ENCODE measurements around the gene NR2F1-AS1. TPM values are rescaled to one million over a fixed set of nuclear protein-coding genes. Genes with fewer than 3 reads are reported as not detected.

The NR2F1-AS1 gene
- total RNA-seq, 6 experiments from 2014 or later = 22.9 to 26.2 (median 24.8) TPM

- H3K36me3 Mint-ChIP-seq (ENCODE audit: low read depth) = no peaks in the 10 kb centered on the region
- no peaks in the 10 kb centered on the region for H3K9me3 Mint-ChIP-seq
- H3K27me3 Mint-ChIP-seq (ENCODE audit: insufficient read depth) = peaks cover 4% of the 10 kb centered on the region; the same call in 1 of the 2 replicates
- no peak overlapping the region for H3K4me3 Mint-ChIP-seq
- TF ChIP-seq CTCF (IDR thresholded peaks at IDR 0.05) = no peak; the same call in 1 of the 2 replicates
- no peak for DNase-seq
- peaks cover 11% of the 10 kb centered on the region; the same call in 1 of the 2 replicates for H3K4me1 Mint-ChIP-seq (ENCODE audit: low read depth)
- H3K27ac Mint-ChIP-seq = no peak overlapping the region
Observed at GRCh38 chr5:93404246-93404645, 176.8 kb downstream of the NR2F1-AS1 start.

GRCh38 chr5:93403141-93403928 lies 177.7 kb downstream of the NR2F1-AS1 start:
- Mint-ChIP-seq H3K4me1 (ENCODE audit: low read depth) (0 out of 2 replicates have a peak, but pooled peaks cover 4% of the 10 kb centered on the region), H3K4me3 (no peak overlapping the region), H3K36me3 (ENCODE audit: low read depth) (no peaks in the 10 kb centered on the region), H3K9me3 (no peaks in the 10 kb centered on the region), H3K27ac (no peak overlapping the region), H3K27me3 (ENCODE audit: insufficient read depth) (peaks cover 4% of the 10 kb centered on the region; the same call in 1 of the 2 replicates)
- TF ChIP-seq CTCF (IDR thresholded peaks at IDR 0.05) = no peak
- no peak for DNase-seq

DNA sequence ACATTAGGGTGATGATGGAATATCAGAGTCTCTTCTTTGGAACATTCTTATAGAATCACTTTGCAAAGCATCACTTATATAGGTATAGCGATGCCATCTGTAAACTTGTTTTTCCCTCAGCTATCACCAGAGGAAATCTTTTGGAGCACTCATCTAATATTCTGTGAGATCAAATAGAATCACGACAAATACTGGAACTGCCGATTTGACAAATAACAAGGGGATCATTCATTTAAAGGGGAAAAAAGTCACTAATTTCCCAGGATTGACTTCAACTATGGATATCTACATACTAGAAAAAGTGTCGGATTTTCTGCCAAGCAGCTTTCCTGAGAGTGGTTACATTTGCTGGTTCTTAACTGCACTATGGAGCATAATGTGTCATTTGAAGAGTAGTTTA lies 178.6 kb downstream of the NR2F1-AS1 start:
- Mint-ChIP-seq H3K36me3 (ENCODE audit: low read depth) (no peaks in the 10 kb centered on the region), H3K27ac (no peak overlapping the region), H3K4me3 (no peak overlapping the region), H3K27me3 (ENCODE audit: insufficient read depth) (peaks cover 4% of the 10 kb centered on the region; the same call in 1 of the 2 replicates), H3K9me3 (no peaks in the 10 kb centered on the region), H3K4me1 (ENCODE audit: low read depth) (no peaks in the 10 kb centered on the region)
- TF ChIP-seq CTCF (IDR thresholded peaks at IDR 0.05) = no peak
- no peak for DNase-seq

GRCh38 chr5:93401634-93402213 lies 179.3 kb downstream of the NR2F1-AS1 start:
- Mint-ChIP-seq H3K9me3 (no peaks in the 10 kb centered on the region; the same call in 1 of the 2 replicates), H3K4me1 (ENCODE audit: low read depth) (no peaks in the 10 kb centered on the region), H3K36me3 (ENCODE audit: low read depth) (no peaks in the 10 kb centered on the region), H3K27ac (no peak overlapping the region), H3K27me3 (ENCODE audit: insufficient read depth) (peaks cover 4% of the 10 kb centered on the region; the same call in 1 of the 2 replicates), H3K4me3 (no peak overlapping the region)
- no peak for TF ChIP-seq CTCF (IDR thresholded peaks at IDR 0.05)
- DNase-seq = no peak

DNA sequence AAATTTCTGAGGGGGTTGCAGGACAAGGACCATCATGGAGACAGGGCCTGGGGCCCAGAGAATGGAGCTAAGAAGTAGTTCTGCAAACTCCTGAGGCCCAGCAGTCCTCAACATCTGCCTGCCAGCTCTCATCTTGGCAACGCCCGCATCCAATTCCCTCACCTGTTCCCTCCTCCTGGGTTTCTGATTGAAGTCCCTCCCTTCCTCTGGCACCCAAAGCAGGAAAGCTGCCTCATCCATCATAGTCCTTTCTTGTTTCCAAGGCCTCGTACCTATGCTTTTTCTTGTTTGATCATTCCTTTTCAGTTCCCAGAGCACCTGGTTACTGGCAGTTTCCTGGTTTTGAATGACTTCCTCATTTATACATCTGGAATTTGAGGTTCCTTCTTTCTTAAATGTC lies 181.3 kb downstream of the NR2F1-AS1 start:
- no peak overlapping the region for H3K27ac Mint-ChIP-seq
- no peaks in the 10 kb centered on the region for H3K4me1 Mint-ChIP-seq (ENCODE audit: low read depth)
- no peak for DNase-seq
- H3K27me3 Mint-ChIP-seq (ENCODE audit: insufficient read depth) = peaks cover 4% of the 10 kb centered on the region; the same call in 1 of the 2 replicates
- no peak overlapping the region for H3K4me3 Mint-ChIP-seq
- no peaks in the 10 kb centered on the region for H3K36me3 Mint-ChIP-seq (ENCODE audit: low read depth)
- H3K9me3 Mint-ChIP-seq = peaks cover 4% of the 10 kb centered on the region; the same call in 1 of the 2 replicates
- no peak for TF ChIP-seq CTCF (IDR thresholded peaks at IDR 0.05)

Measured in HFFc6 (cell line).